ENCODE measurements around the gene GLMN. TPM values are rescaled to one million over a fixed set of nuclear protein-coding genes. Genes with fewer than 3 reads are reported as not detected.

The GLMN gene
- total RNA-seq, 1 experiment from 2014 or later: 23.6 TPM

DNA sequence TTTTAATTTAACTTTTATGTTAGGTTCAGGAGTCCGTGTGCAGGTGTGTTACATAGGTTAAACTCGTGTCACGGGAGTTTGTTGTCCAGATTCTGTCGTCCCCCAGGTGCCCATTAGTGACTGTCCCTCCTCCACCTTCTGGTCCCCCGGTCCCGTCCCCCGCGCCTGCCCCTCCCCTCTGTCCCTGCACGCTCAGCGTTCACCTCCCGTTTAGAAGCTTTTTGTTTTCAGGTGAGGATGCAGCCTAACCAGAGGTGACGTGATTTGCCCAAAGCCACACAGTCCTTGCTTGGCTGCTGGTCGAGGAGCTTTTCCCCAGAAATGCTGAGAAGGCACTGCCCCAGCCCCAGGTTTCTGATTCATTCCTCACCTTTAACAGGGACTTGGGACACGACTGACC lies 80.2 kb downstream of the GLMN start:
- H2BK120ac ChIP-seq (ENCODE audit: low read depth, low read length, poor library complexity, severe bottlenecking): no peak overlapping the region
- Mint-ChIP-seq H3K36me3 (ENCODE audit: insufficient read depth in 1 of 3, low read depth in 3 of 3) (no peaks in the 10 kb centered on the region; a peak in 1 of 7 replicates), H3K9me3 (no peaks in the 10 kb centered on the region), H3K4me3 (no peak overlapping the region), H3K27ac (no peak overlapping the region), H3K27me3 (ENCODE audit: low read depth) (no peaks in the 10 kb centered on the region), H3K4me1 (peaks cover 0 to 2% of the 10 kb centered on the region in 2 experiments; a peak in 2 of 4 replicates)
- H3K14ac ChIP-seq (ENCODE audit: insufficient read depth, low read length): no peak overlapping the region
- H3T11ph ChIP-seq (ENCODE audit: low read length): no peak overlapping the region
- no peaks in the 10 kb centered on the region for H3K9me3 ChIP-seq (ENCODE audit: control insufficient read depth, low read depth, low read length)
- WGBS (ENCODE audit: extremely low coverage, insufficient read length, low lambda C conversion rate): no CpG with 5 or more reads among the region's 14 CpGs
- H2BK5ac ChIP-seq (ENCODE audit: insufficient read length, low read length): no peak overlapping the region
- no peak overlapping the region for H2AK5ac ChIP-seq (ENCODE audit: insufficient read length, low read length)
- H4K20me1 ChIP-seq (ENCODE audit: control insufficient read depth, insufficient read depth, insufficient read length): no peaks in the 10 kb centered on the region
- peak; percentile 34 for DNase-seq
- H3K9ac ChIP-seq (ENCODE audit: extremely low read depth, insufficient read length, low read length): no peak overlapping the region
- no peak overlapping the region for H3K27ac ChIP-seq (ENCODE audit: insufficient read length, low read depth, low read length)
- H2AFZ ChIP-seq (ENCODE audit: low read length): peak overlapping the region; percentile 40
- H3K18ac ChIP-seq (ENCODE audit: insufficient read length, low read depth, low read length): no peak overlapping the region
- no peaks in the 10 kb centered on the region for H3K4me1 ChIP-seq (ENCODE audit: insufficient read depth, low read length)
- no peak overlapping the region for H3K23ac ChIP-seq (ENCODE audit: insufficient read length, low read depth, low read length)
- no peak overlapping the region for H3K4ac ChIP-seq (ENCODE audit: low read depth, low read length)
- no peak overlapping the region for H3K56ac ChIP-seq (ENCODE audit: insufficient read length, low read depth, low read length)
- no peaks in the 10 kb centered on the region for H3K79me2 ChIP-seq (ENCODE audit: insufficient read depth, low read length)
- peak overlapping the region; percentile 67 for H4K8ac ChIP-seq (replicated peaks; ENCODE audit: insufficient read length, low read depth, low read length)
- TF ChIP-seq, protein P1, sequence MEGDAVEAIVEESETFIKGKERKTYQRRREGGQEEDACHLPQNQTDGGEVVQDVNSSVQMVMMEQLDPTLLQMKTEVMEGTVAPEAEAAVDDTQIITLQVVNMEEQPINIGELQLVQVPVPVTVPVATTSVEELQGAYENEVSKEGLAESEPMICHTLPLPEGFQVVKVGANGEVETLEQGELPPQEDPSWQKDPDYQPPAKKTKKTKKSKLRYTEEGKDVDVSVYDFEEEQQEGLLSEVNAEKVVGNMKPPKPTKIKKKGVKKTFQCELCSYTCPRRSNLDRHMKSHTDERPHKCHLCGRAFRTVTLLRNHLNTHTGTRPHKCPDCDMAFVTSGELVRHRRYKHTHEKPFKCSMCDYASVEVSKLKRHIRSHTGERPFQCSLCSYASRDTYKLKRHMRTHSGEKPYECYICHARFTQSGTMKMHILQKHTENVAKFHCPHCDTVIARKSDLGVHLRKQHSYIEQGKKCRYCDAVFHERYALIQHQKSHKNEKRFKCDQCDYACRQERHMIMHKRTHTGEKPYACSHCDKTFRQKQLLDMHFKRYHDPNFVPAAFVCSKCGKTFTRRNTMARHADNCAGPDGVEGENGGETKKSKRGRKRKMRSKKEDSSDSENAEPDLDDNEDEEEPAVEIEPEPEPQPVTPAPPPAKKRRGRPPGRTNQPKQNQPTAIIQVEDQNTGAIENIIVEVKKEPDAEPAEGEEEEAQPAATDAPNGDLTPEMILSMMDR (conservative IDR thresholded peaks at IDR 0.05): no peak
- H2BK15ac ChIP-seq (ENCODE audit: low read depth, low read length): no peak overlapping the region
- H2BK12ac ChIP-seq (ENCODE audit: insufficient read length, low read depth, low read length): no peak overlapping the region
- H4K91ac ChIP-seq (ENCODE audit: insufficient read length, low read depth, low read length): no peak overlapping the region
- no peaks in the 10 kb centered on the region for H3K23me2 ChIP-seq (ENCODE audit: insufficient read length, low read depth, low read length, poor library complexity, severe bottlenecking)
- H2BK20ac ChIP-seq (ENCODE audit: low read depth, low read length, poor library complexity, severe bottlenecking): no peak overlapping the region
- no peak overlapping the region for H4K5ac ChIP-seq (ENCODE audit: insufficient read length, low read depth, low read length)
- no peaks in the 10 kb centered on the region for H3K27me3 ChIP-seq (ENCODE audit: insufficient read depth, low read length)
- H3K4me2 ChIP-seq (ENCODE audit: insufficient read depth, insufficient read length, low read length): no peak overlapping the region
- no peaks in the 10 kb centered on the region for H3K79me1 ChIP-seq (ENCODE audit: insufficient read depth, low read depth, low read length, poor library complexity, severe bottlenecking)
